Epithelial cell of proximal tubule (primary cell): ENCODE results near the gene EDDM13. TPM values are rescaled to one million over a fixed set of nuclear protein-coding genes. Genes with fewer than 3 reads are reported as not detected.

Experiments
- DNase-seq: peaks from one replicate; pipeline ENCODE4 v3.0.0-alpha.2; 2011; ENCODE audit warnings: low read depth
- H3K4me3 ChIP-seq: 2 replicates; pipeline ENCODE4 v1.5.1; 2011; ENCODE audit warnings: low read depth, mild to moderate bottlenecking, low read length
- total RNA-seq: library from RNA; depleted of rRNA; stranded (reverse); fragments of >200 nt; gene quantifications from 2 replicates; pipeline ENCODE4 v1.2.3, GENCODE V29; 2015
- TF ChIP-seq, protein P1 (sequence below): conservative IDR thresholded peaks from 2 replicates; pipeline ENCODE4 v1.5.1; 2012; ENCODE audit warnings: low read depth, mild to moderate bottlenecking, low read length

Gene EDDM13
- total RNA-seq, 1 donor from 2014 or later: not detected

DNA sequence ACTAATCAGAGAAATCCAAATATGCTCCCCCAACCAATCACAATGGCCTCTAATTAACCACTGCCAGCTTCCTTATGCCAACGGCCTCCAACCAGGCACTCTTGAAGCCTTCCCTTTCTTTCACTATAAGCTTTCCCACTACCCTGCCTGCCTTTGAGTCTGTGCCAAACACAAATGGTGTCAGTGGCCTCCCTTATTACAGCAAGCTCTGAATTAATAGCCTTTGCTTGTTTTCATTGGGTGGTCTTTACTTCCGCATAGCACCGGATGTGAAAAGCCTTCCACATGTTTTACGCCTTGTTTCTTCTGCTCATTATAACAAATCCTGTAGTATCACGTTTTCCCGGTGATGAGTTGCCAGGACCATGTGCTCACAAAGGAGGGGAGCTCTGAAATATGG lies 1.4 kb upstream of the EDDM13 start:
- DNase-seq: no peak
- TF ChIP-seq, protein P1, sequence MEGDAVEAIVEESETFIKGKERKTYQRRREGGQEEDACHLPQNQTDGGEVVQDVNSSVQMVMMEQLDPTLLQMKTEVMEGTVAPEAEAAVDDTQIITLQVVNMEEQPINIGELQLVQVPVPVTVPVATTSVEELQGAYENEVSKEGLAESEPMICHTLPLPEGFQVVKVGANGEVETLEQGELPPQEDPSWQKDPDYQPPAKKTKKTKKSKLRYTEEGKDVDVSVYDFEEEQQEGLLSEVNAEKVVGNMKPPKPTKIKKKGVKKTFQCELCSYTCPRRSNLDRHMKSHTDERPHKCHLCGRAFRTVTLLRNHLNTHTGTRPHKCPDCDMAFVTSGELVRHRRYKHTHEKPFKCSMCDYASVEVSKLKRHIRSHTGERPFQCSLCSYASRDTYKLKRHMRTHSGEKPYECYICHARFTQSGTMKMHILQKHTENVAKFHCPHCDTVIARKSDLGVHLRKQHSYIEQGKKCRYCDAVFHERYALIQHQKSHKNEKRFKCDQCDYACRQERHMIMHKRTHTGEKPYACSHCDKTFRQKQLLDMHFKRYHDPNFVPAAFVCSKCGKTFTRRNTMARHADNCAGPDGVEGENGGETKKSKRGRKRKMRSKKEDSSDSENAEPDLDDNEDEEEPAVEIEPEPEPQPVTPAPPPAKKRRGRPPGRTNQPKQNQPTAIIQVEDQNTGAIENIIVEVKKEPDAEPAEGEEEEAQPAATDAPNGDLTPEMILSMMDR: no peak

DNA sequence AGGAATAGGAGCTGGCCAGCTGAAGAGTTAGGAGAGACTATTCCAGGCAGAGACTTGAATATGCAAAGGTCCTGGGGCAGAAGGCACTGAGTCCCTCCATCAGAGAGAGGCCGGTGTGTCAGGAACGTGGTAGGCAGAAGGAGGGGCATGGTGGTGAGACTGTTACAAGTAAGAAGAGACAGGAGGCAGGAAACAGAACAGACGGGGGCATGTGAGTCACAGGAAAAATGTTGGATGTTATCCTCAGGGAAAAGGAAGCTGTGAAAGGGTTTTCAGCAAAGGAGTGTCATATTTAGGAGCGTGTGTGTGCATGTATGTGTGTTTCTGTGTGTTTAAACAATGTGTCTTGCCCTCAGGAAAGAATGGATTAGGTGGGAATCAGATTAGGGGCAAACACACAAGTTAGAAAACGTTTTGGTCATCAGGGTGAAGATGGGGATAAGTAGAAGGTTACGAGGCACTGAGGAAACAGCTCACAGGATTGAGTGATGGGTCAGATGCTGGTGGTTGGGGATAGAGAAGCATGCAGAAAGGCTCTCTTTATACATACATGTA lies 1.1 kb downstream of the EDDM13 start:
- H3K4me3 ChIP-seq: no peak overlapping the region
- TF ChIP-seq, protein P1: no peak
- DNase-seq: no peak

More for the DNA sequence above, 1.4 kb upstream of the EDDM13 start:
- no peak overlapping the region for H3K4me3 ChIP-seq

DNA sequence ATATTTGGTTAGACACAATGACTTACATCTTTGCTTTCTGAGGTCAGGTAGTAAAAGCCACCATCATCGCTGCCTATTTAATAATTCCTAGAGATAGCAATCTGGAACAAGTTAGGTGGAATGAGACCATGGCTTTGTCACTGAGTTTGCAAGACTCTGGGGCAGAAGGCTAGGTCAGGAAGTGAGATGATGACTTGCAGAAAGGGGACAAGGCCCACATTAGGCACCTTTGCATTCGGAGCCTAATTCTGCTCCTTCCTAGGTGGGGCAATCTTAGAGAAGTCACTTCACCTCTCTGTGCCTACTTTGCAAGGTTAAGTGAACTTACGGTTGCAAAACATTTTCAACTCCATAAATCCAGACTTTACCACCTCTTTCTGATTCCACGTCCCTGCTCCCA lies 10.3 kb downstream of the EDDM13 start:
- TF ChIP-seq, protein P1: no peak
- no peak overlapping the region for H3K4me3 ChIP-seq
- DNase-seq: no peak

DNA sequence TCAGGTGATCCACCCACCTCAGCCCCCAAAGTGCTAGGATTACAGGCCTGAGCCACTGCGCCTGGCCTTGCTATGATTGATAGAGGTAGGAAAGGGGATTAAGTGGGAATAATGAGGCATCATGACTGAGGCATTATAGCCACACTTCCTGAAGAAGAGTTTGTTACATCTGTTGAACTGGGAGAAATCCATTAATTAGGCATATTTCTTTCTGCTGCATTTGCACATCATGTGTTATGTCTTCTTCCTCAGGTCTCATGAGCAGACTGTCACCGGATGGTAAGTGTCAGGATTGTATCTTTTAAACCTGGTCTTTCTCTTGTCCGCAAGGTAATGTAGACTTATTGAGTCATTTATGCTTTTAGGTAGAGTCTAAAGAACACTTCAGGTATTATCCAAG lies 12.2 kb downstream of the EDDM13 start:
- no peak overlapping the region for H3K4me3 ChIP-seq
- TF ChIP-seq, protein P1: no peak

DNA sequence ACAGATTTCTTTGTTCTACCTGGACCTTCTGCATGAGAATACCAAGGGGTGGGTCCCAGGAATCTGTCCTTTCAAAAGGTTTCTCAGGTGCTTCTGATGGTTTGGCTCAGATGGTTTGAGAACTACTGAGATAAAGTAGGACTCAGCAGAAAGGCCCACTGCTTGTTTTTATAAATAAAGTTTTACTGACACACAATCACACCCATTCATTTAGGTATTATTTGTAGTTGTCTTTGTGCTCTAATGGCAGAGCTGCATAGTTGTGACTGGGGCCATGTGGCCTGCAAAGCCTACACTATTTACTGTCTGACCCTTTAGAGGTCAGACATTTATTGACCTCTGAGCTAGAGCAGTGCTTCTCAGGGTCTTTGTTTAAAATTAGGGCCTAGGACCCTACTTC lies 17.6 kb downstream of the EDDM13 start:
- DNase-seq: no peak
- no peak overlapping the region for H3K4me3 ChIP-seq
- TF ChIP-seq, protein P1: no peak

More for the DNA sequence above, 12.2 kb downstream of the EDDM13 start:
- no peak for DNase-seq

DNA sequence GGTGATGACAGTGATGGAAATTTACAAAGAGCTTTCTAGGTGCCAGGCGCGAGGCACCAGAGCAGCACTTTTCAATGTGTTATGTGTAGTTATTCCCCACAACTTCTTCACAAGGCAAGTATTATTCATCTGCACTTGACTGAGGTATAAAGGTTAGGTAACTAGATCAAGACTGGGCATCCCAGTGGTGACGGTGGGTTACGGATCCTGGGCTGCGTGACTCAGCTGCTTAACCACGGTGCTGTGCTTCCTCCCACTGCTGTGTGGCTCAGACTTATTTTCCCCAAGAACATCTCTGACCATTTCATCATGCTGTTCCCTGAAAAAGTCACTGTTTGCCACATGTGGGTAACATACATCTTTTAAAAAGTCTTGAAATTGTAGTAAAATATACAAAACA lies 19.3 kb downstream of the EDDM13 start:
- H3K4me3 ChIP-seq: no peak overlapping the region
- TF ChIP-seq, protein P1: no peak
- DNase-seq: no peak

DNA sequence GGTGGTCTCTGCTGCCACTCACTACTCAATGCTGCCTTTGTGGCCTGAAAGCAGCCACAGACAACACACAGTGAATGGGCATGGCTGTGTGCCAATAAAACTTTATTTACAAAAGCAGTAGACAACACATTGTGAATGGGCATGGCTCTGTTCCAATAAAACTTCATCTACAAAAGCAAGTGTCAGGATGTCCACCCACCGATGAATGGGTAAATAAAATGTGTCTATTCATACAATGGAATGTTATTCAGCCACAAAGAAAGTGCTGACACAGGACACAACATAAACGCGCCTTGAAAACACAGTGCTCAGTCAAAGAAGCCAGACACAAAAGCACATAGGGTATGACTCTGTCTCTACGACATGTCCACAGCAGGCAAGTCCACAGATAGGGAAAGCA lies 22.0 kb downstream of the EDDM13 start:
- TF ChIP-seq, protein P1: no peak
- H3K4me3 ChIP-seq: no peak overlapping the region
- DNase-seq: no peak
